Small intestine (tissue), 16 donors: ENCODE measurements around the gene MRPS27. TPM values are rescaled to one million over a fixed set of nuclear protein-coding genes. Genes with fewer than 3 reads are reported as not detected.

Source experiments
- DNase-seq, 2 donors: peaks; one replicate each; pipeline versions ENCODE4 v3.0.0 to v3.0.0-alpha.2; 2013
- FAIRE-seq: peaks from 2 replicates; lab custom pipeline; 2012; peaks lifted over from hg19 to GRCh38; lab: Jason Lieb, UNC
- H3K27ac ChIP-seq, 3 donors: one replicate each; pipeline ENCODE4 v1.5.1; 2013; ENCODE audit warnings: low read length in 2 of 3, mild to moderate bottlenecking in 2 of 3, control low read depth in 1 of 3, inconsistent platforms in 1 of 3, low read depth in 1 of 3, moderate library complexity in 1 of 3
- H3K27me3 ChIP-seq, 3 donors: one replicate each; pipeline ENCODE4 v1.6.1; 2013; ENCODE audit warnings: low read length in 3 of 3, inconsistent platforms in 1 of 3; ENCODE audit not compliant: control insufficient read depth in 3 of 3, insufficient read depth in 3 of 3
- H3K36me3 ChIP-seq, 3 donors: one replicate each; pipeline ENCODE4 v1.6.1; 2013; ENCODE audit warnings: low read length in 3 of 3, inconsistent platforms in 1 of 3, low read depth in 1 of 3, mild to moderate bottlenecking in 1 of 3, moderate library complexity in 1 of 3; ENCODE audit not compliant: control insufficient read depth in 3 of 3, insufficient read depth in 2 of 3
- H3K4me1 ChIP-seq, 3 donors: one replicate each; pipeline ENCODE4 v1.6.1; 2013; ENCODE audit warnings: low read length in 2 of 3, inconsistent platforms in 1 of 3, low read depth in 1 of 3, mild to moderate bottlenecking in 1 of 3, moderate library complexity in 1 of 3; ENCODE audit not compliant: control insufficient read depth in 3 of 3, insufficient read depth in 2 of 3
- H3K4me3 ChIP-seq, 3 donors: one replicate each; pipeline ENCODE4 v1.5.1; 2013; ENCODE audit warnings: low read length in 3 of 3, control low read depth in 1 of 3, inconsistent platforms in 1 of 3, low read depth in 1 of 3, mild to moderate bottlenecking in 1 of 3, moderate library complexity in 1 of 3
- H3K9me3 ChIP-seq, 2 donors: one replicate each; pipeline ENCODE4 v1.6.1; 2013; ENCODE audit warnings: low read depth in 1 of 2, low read length in 1 of 2; ENCODE audit not compliant: control insufficient read depth in 2 of 2, insufficient read depth in 1 of 2
- WGBS, 3 donors: extraction: QIAGEN DNeasy Blood & Tissue Kit; methylation state at CpG; one replicate each; pipeline ENCODE4 v1.1.7; 2013; 5-methylcytosine and 5-hydroxymethylcytosine counted together
- long read RNA-seq, 10 donors: transcript quantifications; one replicate each; lab custom pipeline, GENCODE V29; 2026
- polyA plus RNA-seq, 4 donors: library from polyadenylated mRNA; stranded (reverse) in 3 of 4; unstranded in 1 of 4; fragments of 200-250 nt in 3 of 4; fragments of 120-200 nt in 1 of 4; gene quantifications; one replicate each; pipeline versions ENCODE4 v1.2.1 to v1.2.3, GENCODE V29; 2013
- donor health status: healthy with polysubstance abuse.
- donor health status: control.
- donor health status: control.
- donor health status: Bipolar disorder and iron deficiency.
- donor health status: healthy.

The MRPS27 gene
- 10 to 100 TPM; 11.9 to 51.1 (median 29.6) TPM for polyA plus RNA-seq
- long read RNA-seq, donor 1, transcript MRPS27-201 (11 exons, 2,785 nt): major isoform, 33 of 50 reads
- long read RNA-seq, donor 1, partial matches to known transcripts: 16 of 50 reads
- long read RNA-seq, donor 1, other reads (novel, unspliced or antisense): 0 of 50 reads
- long read RNA-seq, donor 2, transcript MRPS27-201 (11 exons, 2,785 nt): major isoform, 8 of 8 reads
- long read RNA-seq, donor 2, partial matches to known transcripts: 0 of 8 reads
- long read RNA-seq, donor 2, other reads (novel, unspliced or antisense): 0 of 8 reads
- long read RNA-seq, donor 3, transcript MRPS27-201 (11 exons, 2,785 nt): major isoform, 8 of 8 reads
- long read RNA-seq, donor 3, partial matches to known transcripts: 0 of 8 reads
- long read RNA-seq, donor 3, other reads (novel, unspliced or antisense): 0 of 8 reads
- long read RNA-seq, donor 4: 0 reads
- long read RNA-seq, donor 5, partial matches to known transcripts: 6 of 9 reads
- long read RNA-seq, donor 5, other reads (novel, unspliced or antisense): 0 of 9 reads
- long read RNA-seq, donor 6, transcript MRPS27-201 (11 exons, 2,785 nt): major isoform, 13 of 13 reads
- long read RNA-seq, donor 6, partial matches to known transcripts: 0 of 13 reads
- long read RNA-seq, donor 6, other reads (novel, unspliced or antisense): 0 of 13 reads
- long read RNA-seq, donor 7, transcript MRPS27-201 (11 exons, 2,785 nt): major isoform, 18 of 25 reads
- long read RNA-seq, donor 7, partial matches to known transcripts: 7 of 25 reads
- long read RNA-seq, donor 7, other reads (novel, unspliced or antisense): 0 of 25 reads
- long read RNA-seq, donor 8: 0 reads
- long read RNA-seq, donor 9, partial matches to known transcripts: 0 of 3 reads
- long read RNA-seq, donor 9, other reads (novel, unspliced or antisense): 0 of 3 reads
- long read RNA-seq, donor 10, transcript MRPS27-201 (11 exons, 2,785 nt): major isoform, 13 of 19 reads
- long read RNA-seq, donor 10, partial matches to known transcripts: 6 of 19 reads
- long read RNA-seq, donor 10, other reads (novel, unspliced or antisense): 0 of 19 reads

GRCh38 chr5:72319976-72320752 lies at the start of gene MRPS27, which contains the start of gene PTCD2:
Gene MRPS27, minus strand, starts transcription at chr5:72320240. Its CDS starts 19 bp downstream, at chr5:72320221.
Gene PTCD2, plus strand, starts transcription at chr5:72320373. Its CDS starts 10 bp downstream, at chr5:72320383.
- no peak for FAIRE-seq
- H3K4me3 ChIP-seq: peak within 1 kb of the TSS; percentile 62 to 89 (median 69)
- H3K9me3 ChIP-seq: no peaks in the 10 kb centered on the region
- H3K36me3 ChIP-seq: peaks cover 0 to 9% (median 1%) of the 10 kb centered on the region in 3 donors
- 0 to 1% (median 0%) methylated on average over 40 of the region's 40 CpGs for WGBS, 3 donors
- peak within 1 kb of the TSS; percentile 42 to 76 (median 61) for H3K27ac ChIP-seq
- no peaks in the 10 kb centered on the region for H3K4me1 ChIP-seq
- H3K27me3 ChIP-seq: no peaks in the 10 kb centered on the region
- peak; percentile 98 for DNase-seq

GRCh38 chr5:72369711-72370110 lies 49.7 kb upstream of the MRPS27 start:
- Histone ChIP-seq H3K4me1 (no peaks in the 10 kb centered on the region), H3K27me3 (no peaks in the 10 kb centered on the region), H3K4me3 (no peak overlapping the region), H3K27ac (no peak overlapping the region), H3K36me3 (no peaks in the 10 kb centered on the region), H3K9me3 (peaks cover 0 to 3% of the 10 kb centered on the region in 2 donors)
- FAIRE-seq (no peak), DNase-seq (no peak)
- WGBS, 3 donors: 81 to 99% (median 88%) methylated on average over 3 of the region's 3 CpGs

GRCh38 chr5:72369301-72369700 lies 49.3 kb upstream of the MRPS27 start:
- Histone ChIP-seq H3K4me1 (no peaks in the 10 kb centered on the region), H3K27me3 (no peaks in the 10 kb centered on the region), H3K4me3 (no peak overlapping the region), H3K9me3 (no peaks in the 10 kb centered on the region), H3K36me3 (no peaks in the 10 kb centered on the region), H3K27ac (no peak overlapping the region)
- 87 to 90% (median 88%) methylated on average over 1 of the region's 1 CpG for WGBS, 3 donors
- no peak for FAIRE-seq
- no peak for DNase-seq

- DNase-seq (no peak), FAIRE-seq (no peak)
- no peaks in the 10 kb centered on the region for H3K4me1 ChIP-seq
- H3K36me3 ChIP-seq: peaks cover 0 to 2% (median 0%) of the 10 kb centered on the region in 3 donors
- H3K9me3 ChIP-seq: no peaks in the 10 kb centered on the region
- H3K27ac ChIP-seq: no peak overlapping the region
- H3K4me3 ChIP-seq: no peak overlapping the region
- no peaks in the 10 kb centered on the region for H3K27me3 ChIP-seq
- WGBS, 3 donors: 98 to 100% (median 100%) methylated on average over 1 of the region's 1 CpG
Observed at GRCh38 chr5:72368271-72368670, 48.2 kb upstream of the MRPS27 start.

GRCh38 chr5:72366324-72366976 lies 46.4 kb upstream of the MRPS27 start:
- FAIRE-seq (no peak), DNase-seq (peak; percentile 75 to 80)
- no peaks in the 10 kb centered on the region for H3K9me3 ChIP-seq
- no peak overlapping the region for H3K27ac ChIP-seq
- H3K4me1 ChIP-seq: no peaks in the 10 kb centered on the region
- no peaks in the 10 kb centered on the region for H3K27me3 ChIP-seq
- no peak overlapping the region for H3K4me3 ChIP-seq
- H3K36me3 ChIP-seq: peaks cover 0 to 2% (median 0%) of the 10 kb centered on the region in 3 donors
- WGBS, 3 donors: 28 to 36% (median 35%) methylated on average over 7 of the region's 7 CpGs

- FAIRE-seq: no peak
- Histone ChIP-seq H3K9me3 (no peaks in the 10 kb centered on the region), H3K27me3 (no peaks in the 10 kb centered on the region), H3K4me3 (no peak overlapping the region), H3K27ac (no peak overlapping the region), H3K36me3 (peaks cover 0 to 5% (median 0%) of the 10 kb centered on the region in 3 donors), H3K4me1 (no peaks in the 10 kb centered on the region)
- DNase-seq: no peak
- 94 to 97% (median 95%) methylated on average over 4 of the region's 4 CpGs for WGBS, 3 donors
Observed at GRCh38 chr5:72364951-72365350, 44.9 kb upstream of the MRPS27 start.

GRCh38 chr5:72364171-72364570 lies 44.1 kb upstream of the MRPS27 start:
- Histone ChIP-seq H3K4me3 (no peak overlapping the region), H3K27me3 (no peaks in the 10 kb centered on the region), H3K36me3 (peaks cover 0 to 5% (median 0%) of the 10 kb centered on the region in 3 donors), H3K27ac (no peak overlapping the region), H3K4me1 (no peaks in the 10 kb centered on the region), H3K9me3 (no peaks in the 10 kb centered on the region)
- DNase-seq (no peak), FAIRE-seq (no peak)
- 94% methylated on average over 1 of the region's 1 CpG for WGBS, 3 donors
